Stimulated activated effector memory CD8-positive, alpha-beta T cell treated with anti-CD3 and anti-CD28 coated beads, Interleukin-12 subunit alpha, Interleukin-12 subunit beta, amount 100 ng/mL, for 72 hours (primary cell): ENCODE data around the gene GPR156.

ENCODE experiments used
- ATAC-seq: fragments of 150-1000 bp; cut with Tn5 transposase; 2 replicates; pipeline ENCODE4 v1.10.0; 2021
- DNase-seq, 2 donors: peaks; one replicate each; pipeline ENCODE4 v3.0.0; 2021 to 2022; ENCODE audit warnings: low spot score in 2 of 2
- H3K27ac Mint-ChIP-seq: one replicate; pipeline ENCODE4 v1.8.0; 2022; ENCODE audit warnings: mild to moderate bottlenecking, mixed read lengths
- H3K36me3 Mint-ChIP-seq: one replicate; pipeline ENCODE4 v1.8.0; 2022; ENCODE audit warnings: mild to moderate bottlenecking, mixed read lengths
- H3K4me1 Mint-ChIP-seq: one replicate; pipeline ENCODE4 v1.8.0; 2022; ENCODE audit warnings: mixed read lengths
- H3K4me3 Mint-ChIP-seq: one replicate; pipeline ENCODE4 v1.8.0; 2022; ENCODE audit warnings: mild to moderate bottlenecking, mixed read lengths
- H3K9me3 Mint-ChIP-seq: one replicate; pipeline ENCODE4 v1.8.0; 2022; ENCODE audit warnings: mixed read lengths

GPR156 gene

DNA sequence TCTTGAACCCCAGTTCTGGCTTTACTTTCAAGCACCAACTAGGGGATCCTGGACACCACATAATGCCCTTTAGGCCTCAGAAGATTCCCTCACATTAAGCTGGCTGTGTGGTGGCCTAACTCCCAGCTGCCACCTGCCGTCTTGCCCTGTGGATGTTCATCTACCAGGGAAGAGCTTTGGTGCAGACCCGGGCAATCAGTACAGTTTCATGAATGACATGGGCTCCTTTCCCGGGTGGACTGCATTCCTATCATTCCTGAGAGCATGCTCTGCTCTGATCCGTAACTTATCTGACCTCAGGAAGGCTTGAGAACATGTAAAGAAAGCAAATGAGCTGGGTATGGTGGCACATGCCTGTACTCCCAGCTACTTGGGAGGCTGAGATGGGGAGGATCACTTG lies 140.8 kb downstream of the GPR156 start:
- H3K9me3 Mint-ChIP-seq, result no peaks in the 10 kb centered on the region
- peaks cover 13% of the 10 kb centered on the region for H3K4me1 Mint-ChIP-seq
- H3K36me3 Mint-ChIP-seq, result no peaks in the 10 kb centered on the region
- ATAC-seq (no peak), DNase-seq (no peak)
- H3K27ac Mint-ChIP-seq, result no peak overlapping the region
- H3K4me3 Mint-ChIP-seq, result no peak overlapping the region

DNA sequence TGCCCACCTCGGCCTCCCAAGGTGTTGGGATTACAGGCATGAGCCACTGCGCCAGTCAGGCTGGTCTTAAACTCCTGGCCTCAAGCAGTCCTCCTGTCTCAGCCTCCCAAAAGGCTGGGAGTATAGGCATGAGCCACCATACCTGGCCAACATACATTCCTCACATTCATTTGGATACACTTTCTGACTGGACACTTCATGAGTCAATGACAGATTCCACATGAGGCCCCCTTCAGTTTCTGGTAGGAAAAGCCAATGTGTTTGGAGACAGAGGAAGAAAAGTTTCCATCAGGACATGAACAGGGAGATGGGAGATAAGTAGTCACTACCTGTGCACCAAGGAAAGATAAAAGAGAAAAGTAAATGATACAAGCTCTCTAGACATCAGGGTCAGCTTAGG lies 141.3 kb downstream of the GPR156 start:
- peaks cover 11% of the 10 kb centered on the region for H3K4me1 Mint-ChIP-seq
- no peak overlapping the region for H3K4me3 Mint-ChIP-seq
- ATAC-seq (no peak), DNase-seq (no peak)
- H3K9me3 Mint-ChIP-seq, result no peaks in the 10 kb centered on the region
- H3K36me3 Mint-ChIP-seq, result no peaks in the 10 kb centered on the region
- H3K27ac Mint-ChIP-seq, result no peak overlapping the region

DNA sequence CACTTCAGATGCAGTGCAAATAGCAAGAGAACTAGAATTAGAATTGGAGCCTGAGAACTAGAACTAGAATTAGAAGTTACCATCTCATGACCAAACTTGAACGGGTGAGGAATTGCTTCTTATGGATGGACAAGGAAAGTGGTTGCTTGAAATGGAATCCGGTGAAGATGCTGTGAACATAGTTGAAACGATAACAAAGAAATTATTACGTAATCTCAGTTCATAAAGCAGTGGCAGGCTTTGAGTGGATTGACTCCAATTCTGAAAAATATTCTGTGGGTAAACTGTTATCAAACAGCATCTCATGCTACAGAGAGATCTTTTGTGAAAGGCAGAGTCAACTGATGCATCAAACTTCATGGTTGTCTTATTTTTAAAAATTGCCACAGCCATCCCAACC lies 142.8 kb downstream of the GPR156 start:
- H3K4me1 Mint-ChIP-seq, result peaks cover 7% of the 10 kb centered on the region
- no peak for ATAC-seq

DNA sequence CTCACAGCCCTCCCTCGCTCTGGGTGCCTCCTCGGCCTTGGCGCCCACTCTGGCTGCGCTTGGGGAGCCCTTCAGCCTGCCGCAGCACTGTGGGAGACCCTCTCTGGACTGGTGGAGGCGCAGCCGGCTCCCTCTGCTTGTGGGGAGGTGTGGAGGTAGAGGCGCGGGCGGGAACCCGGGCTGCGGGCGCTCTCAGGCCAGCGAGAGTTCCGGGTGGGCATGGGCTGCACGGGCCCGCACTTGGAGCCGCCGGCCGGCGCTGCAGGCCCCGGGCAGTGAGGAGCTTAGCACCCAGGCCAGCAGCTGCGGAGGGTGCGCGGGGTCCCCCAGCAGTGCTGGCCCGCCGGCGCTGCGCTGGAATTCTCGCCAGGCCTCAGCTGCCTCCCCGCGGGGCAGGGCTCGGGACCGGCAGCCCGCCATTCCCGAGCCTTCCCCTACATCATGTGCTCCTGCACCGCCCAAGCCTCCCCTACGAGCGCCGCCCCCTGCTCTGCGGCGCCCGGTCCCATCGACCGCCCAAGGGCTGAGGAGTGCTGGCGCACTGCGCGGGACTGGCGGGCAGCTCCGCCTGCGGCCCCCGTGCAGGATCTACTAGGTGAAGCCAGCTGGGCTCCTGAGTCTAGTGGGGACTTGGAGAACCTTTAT lies 144.8 kb downstream of the GPR156 start:
- no peak overlapping the region for H3K27ac Mint-ChIP-seq
- peaks cover under 1% of the 10 kb centered on the region for H3K4me1 Mint-ChIP-seq
- no peaks in the 10 kb centered on the region for H3K36me3 Mint-ChIP-seq
- DNase-seq, result no peak
- H3K9me3 Mint-ChIP-seq, result no peaks in the 10 kb centered on the region
- H3K4me3 Mint-ChIP-seq, result no peak overlapping the region
- ATAC-seq, result no peak

More for the DNA sequence above, 142.8 kb downstream of the GPR156 start:
- H3K9me3 Mint-ChIP-seq, result no peaks in the 10 kb centered on the region
- no peak for DNase-seq
- H3K4me3 Mint-ChIP-seq, result no peak overlapping the region
- no peaks in the 10 kb centered on the region for H3K36me3 Mint-ChIP-seq
- H3K27ac Mint-ChIP-seq, result no peak overlapping the region

DNA sequence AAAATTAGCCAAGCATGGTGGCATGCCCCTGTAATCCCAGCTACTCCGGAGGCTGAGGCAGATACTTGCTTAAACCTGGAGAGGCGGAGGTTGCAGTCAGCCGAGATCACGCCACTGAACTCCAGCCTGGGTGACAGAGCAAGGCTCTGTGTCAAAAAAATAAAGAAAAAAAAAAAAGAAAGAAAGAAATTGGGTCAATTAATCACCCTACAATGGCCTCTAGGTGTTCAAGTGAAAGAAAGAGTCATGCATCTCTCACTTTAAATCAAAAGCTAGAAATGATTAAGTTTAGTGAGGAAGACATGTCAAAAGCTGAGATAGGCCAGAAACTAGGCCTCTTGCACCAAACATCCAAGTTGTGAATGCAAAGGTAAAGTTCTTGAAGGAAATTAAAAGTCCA lies 145.9 kb downstream of the GPR156 start:
- DNase-seq (no peak), ATAC-seq (peak; percentile 62)
- Mint-ChIP-seq H3K27ac (no peak overlapping the region), H3K4me3 (no peak overlapping the region), H3K9me3 (no peaks in the 10 kb centered on the region), H3K4me1 (no peaks in the 10 kb centered on the region), H3K36me3 (no peaks in the 10 kb centered on the region)

- DNase-seq (no peak), ATAC-seq (no peak)
- Mint-ChIP-seq H3K4me1 (no peaks in the 10 kb centered on the region), H3K9me3 (no peaks in the 10 kb centered on the region), H3K4me3 (no peak overlapping the region), H3K27ac (no peak overlapping the region), H3K36me3 (no peaks in the 10 kb centered on the region)
Measured at GRCh38 chr3:120137548-120137947, 147.5 kb downstream of the GPR156 start.

- ATAC-seq, result no peak
- Mint-ChIP-seq H3K4me1 (no peaks in the 10 kb centered on the region), H3K4me3 (no peak overlapping the region), H3K27ac (no peak overlapping the region), H3K9me3 (no peaks in the 10 kb centered on the region), H3K36me3 (no peaks in the 10 kb centered on the region)
- DNase-seq, result no peak
Measured at GRCh38 chr3:120130656-120131055, 154.4 kb downstream of the GPR156 start.

GRCh38 chr3:120129718-120130513 lies 155.1 kb downstream of the GPR156 start:
- no peak for ATAC-seq
- no peak overlapping the region for H3K27ac Mint-ChIP-seq

GRCh38 chr3:120129051-120129450 lies 156.0 kb downstream of the GPR156 start:
- Mint-ChIP-seq H3K27ac (no peak overlapping the region), H3K9me3 (no peaks in the 10 kb centered on the region), H3K36me3 (no peaks in the 10 kb centered on the region), H3K4me1 (no peaks in the 10 kb centered on the region), H3K4me3 (no peak overlapping the region)
- ATAC-seq (no peak), DNase-seq (no peak)

More at GRCh38 chr3:120129718-120130513, 155.1 kb downstream of the GPR156 start:
- DNase-seq, result no peak
- Mint-ChIP-seq H3K4me1 (no peaks in the 10 kb centered on the region), H3K9me3 (no peaks in the 10 kb centered on the region), H3K4me3 (no peak overlapping the region), H3K36me3 (no peaks in the 10 kb centered on the region)

DNA sequence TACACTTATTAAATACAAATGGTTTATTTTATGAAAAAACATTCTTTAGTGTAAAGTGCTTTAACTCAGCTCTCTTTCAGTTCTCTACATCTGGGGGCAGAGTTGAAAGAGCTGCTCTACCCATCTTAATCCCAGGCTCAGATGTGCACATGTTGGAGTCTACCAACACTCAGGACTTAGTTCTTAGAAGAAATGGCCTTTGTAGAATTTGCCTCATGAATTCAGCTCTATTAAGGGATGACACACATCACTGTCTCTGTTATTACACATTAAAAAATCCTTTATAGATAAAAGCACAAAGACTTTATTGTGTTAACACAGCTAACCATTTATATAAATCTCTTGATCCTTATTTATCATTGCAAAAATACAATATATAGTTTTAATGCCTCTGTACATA lies 159.0 kb downstream of the GPR156 start:
- no peak overlapping the region for H3K27ac Mint-ChIP-seq
- ATAC-seq (no peak), DNase-seq (no peak)
- H3K36me3 Mint-ChIP-seq, result no peaks in the 10 kb centered on the region
- H3K9me3 Mint-ChIP-seq, result no peaks in the 10 kb centered on the region
- H3K4me1 Mint-ChIP-seq, result no peaks in the 10 kb centered on the region
- H3K4me3 Mint-ChIP-seq, result no peak overlapping the region

DNA sequence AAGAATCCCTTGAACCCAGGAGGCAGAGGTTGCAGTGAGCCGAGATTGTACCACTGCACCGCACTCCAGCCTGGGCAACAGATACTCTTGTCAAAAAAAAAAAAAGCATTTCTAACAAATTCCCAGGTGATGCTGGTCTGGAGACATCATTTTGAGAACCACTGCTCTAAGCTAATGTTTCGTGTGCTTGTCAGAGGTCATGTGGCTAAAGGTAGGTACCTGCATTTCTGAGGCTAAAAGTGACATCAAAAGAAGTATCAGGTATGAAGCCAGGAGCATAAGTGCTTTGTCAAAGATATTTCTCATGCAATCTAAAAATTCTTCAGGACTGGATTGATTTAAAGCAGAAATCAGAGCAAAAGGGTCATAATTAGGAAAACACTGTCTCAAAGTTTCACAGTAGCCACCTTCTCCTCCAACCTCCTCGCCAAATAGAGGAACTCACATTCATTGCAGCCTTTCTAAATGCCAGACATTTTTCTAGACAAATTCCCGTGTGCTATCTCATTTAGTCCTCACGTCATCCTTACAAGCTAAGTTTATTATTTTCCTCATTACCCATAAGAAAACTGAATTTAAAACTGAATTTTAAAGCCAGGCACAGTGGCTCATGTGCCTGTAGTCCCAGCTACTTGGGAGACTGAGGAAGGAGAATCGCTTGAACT lies 165.0 kb downstream of the GPR156 start:
- H3K4me3 Mint-ChIP-seq, result no peak overlapping the region
- H3K4me1 Mint-ChIP-seq, result no peaks in the 10 kb centered on the region
- H3K9me3 Mint-ChIP-seq, result peaks cover 5% of the 10 kb centered on the region
- DNase-seq (no peak), ATAC-seq (no peak)
- H3K27ac Mint-ChIP-seq, result no peak overlapping the region
- H3K36me3 Mint-ChIP-seq, result no peaks in the 10 kb centered on the region
